ENCODE results near the gene WSCD2. TPM values are rescaled to one million over a fixed set of nuclear protein-coding genes. Genes with fewer than 3 reads are reported as not detected.

WSCD2 gene
- polyA plus RNA-seq, 1 donor (not counting 4 experiments of a cell fraction or from before 2014, with no cell fraction given), result not detected

- Histone ChIP-seq H3K9me1 (ENCODE audit: control insufficient read depth, extremely low read depth, insufficient read depth, low read length) (no peaks in the 10 kb centered on the region), H2AFZ (ENCODE audit: control insufficient read depth, low read length) (no peak overlapping the region), H3K4me3 (ENCODE audit: control insufficient read depth in 2 of 3, extremely low read depth in 1 of 3, insufficient read depth in 2 of 3, low read depth in 1 of 3, low read length in 3 of 3) (no peak overlapping the region), H3K79me2 (ENCODE audit: control insufficient read depth, insufficient read depth, low read length) (no peaks in the 10 kb centered on the region), H4K20me1 (ENCODE audit: control insufficient read depth, extremely low read depth, insufficient read depth, low read length) (no peaks in the 10 kb centered on the region), H3K27ac (ENCODE audit: control insufficient read depth, insufficient read depth, low read length) (no peak overlapping the region), H3K9ac (ENCODE audit: control insufficient read depth, extremely low read depth, insufficient read depth, low read length) (no peak overlapping the region), H3K9me3 (ENCODE audit: control insufficient read depth, low read depth, low read length) (no peaks in the 10 kb centered on the region), H3K4me2 (ENCODE audit: control insufficient read depth, extremely low read depth, insufficient read depth, low read depth, low read length) (no peak overlapping the region), H3K27me3 (ENCODE audit: control insufficient read depth, extremely low read depth, insufficient read depth, low read length) (no peaks in the 10 kb centered on the region), H3K36me3 (ENCODE audit: control insufficient read depth in 2 of 2, extremely low read depth in 1 of 2, insufficient read depth in 2 of 2, low read length in 2 of 2) (no peaks in the 10 kb centered on the region), H3K4me1 (ENCODE audit: control insufficient read depth, extremely low read depth, insufficient read depth, low read length) (no peaks in the 10 kb centered on the region)
- DNase-seq (ENCODE audit: low read depth, low spot score) (no peak), FAIRE-seq (no peak)
- dilution Hi-C loops (cut with MboI; ENCODE audit: extremely low pct_ligation_motif_present, low sequenced_read_pairs), result no loop called here
- TF ChIP-seq CTCF (optimal IDR thresholded peaks at IDR 0.05 in 1 of 3, IDR thresholded peaks at IDR 0.05 in 1 of 3, conservative IDR thresholded peaks at IDR 0.05 in 1 of 3; ENCODE audit: extremely low read depth in 1 of 3, insufficient read depth in 2 of 3, low read length in 3 of 3), result no peak
- TF ChIP-seq EZH2 (IDR thresholded peaks at IDR 0.05; ENCODE audit: low read length), result no peak
Observed at GRCh38 chr12:108265505-108265904, 136.4 kb downstream of the WSCD2 start.

- DNase-seq (ENCODE audit: low read depth, low spot score), result no peak
- FAIRE-seq, result no peak
- Histone ChIP-seq H3K27ac (ENCODE audit: control insufficient read depth, insufficient read depth, low read length) (no peak overlapping the region), H2AFZ (ENCODE audit: control insufficient read depth, low read length) (no peak overlapping the region), H4K20me1 (ENCODE audit: control insufficient read depth, extremely low read depth, insufficient read depth, low read length) (no peaks in the 10 kb centered on the region), H3K27me3 (ENCODE audit: control insufficient read depth, extremely low read depth, insufficient read depth, low read length) (no peaks in the 10 kb centered on the region), H3K79me2 (ENCODE audit: control insufficient read depth, insufficient read depth, low read length) (no peaks in the 10 kb centered on the region), H3K4me1 (ENCODE audit: control insufficient read depth, extremely low read depth, insufficient read depth, low read length) (no peaks in the 10 kb centered on the region), H3K9me1 (ENCODE audit: control insufficient read depth, extremely low read depth, insufficient read depth, low read length) (no peaks in the 10 kb centered on the region), H3K9me3 (ENCODE audit: control insufficient read depth, low read depth, low read length) (no peaks in the 10 kb centered on the region), H3K36me3 (ENCODE audit: control insufficient read depth in 2 of 2, extremely low read depth in 1 of 2, insufficient read depth in 2 of 2, low read length in 2 of 2) (no peaks in the 10 kb centered on the region), H3K4me3 (ENCODE audit: control insufficient read depth in 2 of 3, extremely low read depth in 1 of 3, insufficient read depth in 2 of 3, low read depth in 1 of 3, low read length in 3 of 3) (no peak overlapping the region), H3K9ac (ENCODE audit: control insufficient read depth, extremely low read depth, insufficient read depth, low read length) (no peak overlapping the region), H3K4me2 (ENCODE audit: control insufficient read depth, extremely low read depth, insufficient read depth, low read depth, low read length) (no peak overlapping the region)
- dilution Hi-C loops (cut with MboI; ENCODE audit: extremely low pct_ligation_motif_present, low sequenced_read_pairs), result no loop called here
- TF ChIP-seq EZH2 (IDR thresholded peaks at IDR 0.05; ENCODE audit: low read length) (no peak), CTCF (optimal IDR thresholded peaks at IDR 0.05 in 1 of 3, IDR thresholded peaks at IDR 0.05 in 1 of 3, conservative IDR thresholded peaks at IDR 0.05 in 1 of 3; ENCODE audit: extremely low read depth in 1 of 3, insufficient read depth in 2 of 3, low read length in 3 of 3) (no peak)
Observed at GRCh38 chr12:108266131-108266530, 137.0 kb downstream of the WSCD2 start.
